ENCODE data around the gene IFNA10. TPM values are rescaled to one million over a fixed set of nuclear protein-coding genes. Genes with fewer than 3 reads are reported as not detected.
"Not testable (repeated sequence)": the region's sequence is repeated elsewhere in the genome, so short reads cannot be mapped to it uniquely, and the experiment has no call there.

The IFNA10 gene
- total and polyA plus RNA-seq, 9 donors, result not detected

- Histone ChIP-seq H3K4me1 (ENCODE audit: insufficient read depth) (no peaks in the 10 kb centered on the region), H3K27me3 (no peaks in the 10 kb centered on the region), H3K27ac (no peak overlapping the region), H3K36me3 (no peaks in the 10 kb centered on the region), H3K4me3 (no peak overlapping the region), H3K9me3 (no peaks in the 10 kb centered on the region)
- DNase-seq, result no peak
- no peak for TF ChIP-seq CTCF (IDR thresholded peaks at IDR 0.05)
- TF ChIP-seq EP300 (IDR thresholded peaks at IDR 0.05), result no peak
- no peak for TF ChIP-seq POLR2A (IDR thresholded peaks at IDR 0.05)
- intact Hi-C loops (cut with DNase I), result no loop called here
These were observed 1.7 kb downstream of the IFNA10 start for GRCh38 chr9:21205204-21205603.

GRCh38 chr9:21202105-21202504 lies 4.8 kb downstream of the IFNA10 start, which contains the start of gene IFNA7:
TSS of gene IFNA7 (minus strand) at chr9:21202205. CDS start at chr9:21202165, 40 bp downstream.
- WGBS, 3 donors, result 48 to 66% (median 63%) methylated on average over 4 of the region's 4 CpGs
- H3K9me3 ChIP-seq; H3K27ac ChIP-seq; intact Hi-C loops (cut with DNase I); DNase-seq; H3K4me3 ChIP-seq; H3K4me1 ChIP-seq (ENCODE audit: insufficient read depth); H3K36me3 ChIP-seq; H3K27me3 ChIP-seq: not testable (repeated sequence)

DNA sequence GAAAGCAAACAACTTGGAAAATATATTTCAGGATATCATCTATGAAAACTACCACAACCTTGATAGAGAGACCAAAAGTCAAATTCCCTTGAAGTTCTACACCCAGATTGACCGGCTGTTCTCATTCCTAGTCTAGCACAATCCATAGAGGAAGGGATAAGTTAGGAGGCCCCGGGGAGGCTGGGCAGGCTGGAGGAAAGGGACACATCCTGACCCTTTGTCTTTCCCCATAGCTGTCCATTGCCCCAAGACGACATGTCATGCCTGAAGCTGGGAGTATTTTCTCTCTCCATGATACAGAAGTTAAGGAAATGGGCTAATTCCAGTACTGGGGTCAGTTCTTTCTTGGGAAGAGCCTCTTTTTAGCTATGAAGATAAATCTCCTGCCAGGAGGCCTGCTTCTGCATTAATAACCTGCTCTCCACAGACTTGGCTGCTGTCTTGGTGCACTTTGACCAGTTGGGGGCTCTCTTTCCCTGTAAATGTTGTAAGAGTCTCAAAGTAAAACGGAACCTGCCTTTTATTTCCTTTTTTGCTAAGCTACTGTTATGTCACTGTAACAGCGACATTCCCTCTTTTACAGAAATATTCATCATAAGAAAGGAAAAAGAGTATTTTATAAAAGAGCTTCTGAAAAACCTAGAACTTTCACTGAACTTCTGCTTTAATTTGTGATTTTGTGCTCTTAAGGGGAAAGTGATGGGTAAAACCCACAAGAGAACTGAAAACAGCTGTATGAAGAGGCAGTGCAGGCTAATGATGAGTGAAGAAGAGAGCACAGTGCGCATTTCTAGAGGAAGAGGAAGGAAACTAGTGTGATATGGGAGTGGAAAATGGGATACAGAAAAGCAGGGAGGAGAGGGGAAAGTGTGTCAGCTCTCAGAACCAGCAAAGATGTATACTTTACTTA lies 11.8 kb downstream of the IFNA10 start:
- WGBS, 3 donors, result 34 to 40% (median 35%) methylated on average over 6 of the region's 6 CpGs
- H3K27ac ChIP-seq; H3K9me3 ChIP-seq; H3K36me3 ChIP-seq; H3K4me3 ChIP-seq; H3K27me3 ChIP-seq; intact Hi-C loops (cut with DNase I); DNase-seq; H3K4me1 ChIP-seq (ENCODE audit: insufficient read depth): not testable (repeated sequence)

DNA sequence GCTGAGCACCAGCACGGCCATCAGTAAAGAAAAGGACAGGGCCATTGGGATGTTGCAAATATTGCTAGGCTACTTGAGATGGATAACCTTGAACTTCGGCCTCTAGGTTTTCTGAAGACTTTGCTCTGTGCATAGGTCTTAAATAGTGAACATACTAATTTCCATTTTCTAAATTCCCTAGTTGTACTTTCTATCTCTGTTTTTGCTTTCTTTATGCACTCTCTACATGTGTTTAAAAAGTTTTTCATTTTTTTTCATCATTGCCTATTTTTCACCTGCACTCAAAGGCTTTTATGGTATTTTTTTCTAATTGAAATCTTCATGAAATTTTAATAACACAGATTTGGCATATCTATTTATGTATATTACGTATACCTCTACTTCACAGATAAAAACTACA lies 19.5 kb downstream of the IFNA10 start, which contains the start of gene IFNA4:
TSS of gene IFNA4 (minus strand) at position 101 of the 400 bp plus-strand sequence. CDS start at position 45, 56 bp downstream.
- intact Hi-C loops (cut with DNase I); H3K4me3 ChIP-seq; H3K27ac ChIP-seq; H3K9me3 ChIP-seq; H3K36me3 ChIP-seq; DNase-seq; H3K27me3 ChIP-seq; H3K4me1 ChIP-seq (ENCODE audit: insufficient read depth): not testable (repeated sequence)
- 73 to 78% (median 76%) methylated on average over 3 of the region's 3 CpGs for WGBS, 3 donors

DNA sequence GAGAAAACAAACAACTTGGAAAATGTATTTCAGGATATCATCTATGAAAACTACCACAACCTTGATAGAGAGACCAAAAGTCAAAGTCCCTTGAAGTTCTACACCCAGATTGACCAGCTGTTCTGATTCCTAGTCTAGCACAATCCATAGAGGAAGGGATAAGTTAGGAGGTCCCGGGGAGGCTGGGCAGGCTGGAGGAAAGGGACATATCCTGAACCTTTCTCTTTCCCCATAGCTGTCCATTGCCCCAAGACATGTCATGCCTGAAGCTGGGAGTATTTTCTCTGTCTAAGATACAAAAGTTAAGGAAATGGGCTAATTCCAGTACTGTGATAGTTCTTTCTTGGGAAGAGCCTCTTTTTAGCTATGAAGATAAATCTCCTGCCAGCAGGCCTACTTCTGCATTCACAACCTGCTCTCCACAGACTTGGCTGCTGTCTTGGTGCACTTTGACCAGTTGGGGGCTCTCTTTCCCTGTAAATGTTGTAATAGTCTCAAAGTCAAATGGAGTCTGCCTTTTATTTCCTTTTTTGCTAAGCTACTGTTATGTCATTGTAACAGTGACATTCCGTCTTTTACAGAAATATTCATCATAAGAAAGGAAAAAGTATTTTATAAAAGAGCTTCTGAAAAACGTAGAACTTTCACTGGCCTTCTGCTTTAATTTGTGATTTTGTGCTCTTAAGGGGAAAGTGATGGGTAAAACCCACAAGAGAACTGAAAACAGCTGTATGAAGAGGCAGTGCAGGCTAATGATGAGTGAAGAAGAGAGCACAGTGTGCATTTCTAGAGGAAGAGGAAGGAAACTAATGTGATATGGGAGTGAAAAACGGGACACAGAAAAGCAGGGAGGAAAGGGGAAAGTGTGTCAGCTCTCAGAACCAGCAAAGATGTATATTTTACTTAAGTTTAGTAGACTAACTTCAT lies 23.9 kb downstream of the IFNA10 start:
- H3K9me3 ChIP-seq; H3K4me3 ChIP-seq; DNase-seq; H3K27ac ChIP-seq; H3K36me3 ChIP-seq; H3K4me1 ChIP-seq (ENCODE audit: insufficient read depth); intact Hi-C loops (cut with DNase I); H3K27me3 ChIP-seq: not testable (repeated sequence)
- 30 to 40% (median 38%) methylated on average over 4 of the region's 4 CpGs for WGBS, 3 donors

DNA sequence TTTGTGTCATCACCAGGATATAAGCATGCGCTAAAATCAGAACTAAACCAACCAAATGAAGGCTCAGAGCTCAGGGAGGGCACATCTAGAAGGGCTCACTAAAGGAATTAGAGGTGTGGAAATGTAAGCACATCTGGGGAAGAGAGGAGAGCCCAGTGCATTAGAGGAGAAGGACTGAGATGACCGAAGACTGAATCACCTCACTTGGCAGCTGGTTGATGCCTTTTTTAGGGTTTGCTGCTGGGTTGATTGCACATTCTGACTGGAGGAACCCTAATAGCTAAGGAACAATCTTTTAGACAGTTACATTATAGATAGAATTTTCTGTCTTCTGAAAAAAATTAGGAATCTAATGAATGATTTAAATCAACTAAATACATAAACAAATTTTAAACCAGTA lies 32.3 kb downstream of the IFNA10 start:
- Histone ChIP-seq H3K4me3 (no peak overlapping the region), H3K4me1 (ENCODE audit: insufficient read depth) (no peaks in the 10 kb centered on the region), H3K36me3 (no peaks in the 10 kb centered on the region), H3K9me3 (no peaks in the 10 kb centered on the region), H3K27ac (no peak overlapping the region), H3K27me3 (no peaks in the 10 kb centered on the region)
- DNase-seq, result no peak
- intact Hi-C loops (cut with DNase I), result no loop called here
- 79 to 86% (median 80%) methylated on average over 2 of the region's 2 CpGs for WGBS, 3 donors
- TF ChIP-seq CTCF (IDR thresholded peaks at IDR 0.05) (no peak), POLR2A (IDR thresholded peaks at IDR 0.05) (no peak), EP300 (IDR thresholded peaks at IDR 0.05) (no peak)
